HCT116 (cell line): ENCODE measurements around the gene MED27. TPM values are rescaled to one million over a fixed set of nuclear protein-coding genes. Genes with fewer than 3 reads are reported as not detected.

Experiments
- ATAC-seq: fragments of 200-7000 bp; cut with Tn5 transposase; 2 replicates; pipeline ENCODE4 v1.9.1; 2020; ENCODE audit warnings: mild to moderate bottlenecking, moderate library complexity
- BruUV-seq: library from RNA; stranded (reverse); fragments of 400-500 nt; replicated peaks from 2 replicates; lab custom pipeline; 2021; lab: Mats Ljungman, UMichigan
- CTCF ChIA-PET: fragments of 300-600 bp; sonication (Branson Sonifier 250); formaldehyde crosslinking; loops from one replicate; lab custom pipeline; 2021; ENCODE audit warnings: antibody characterized with exemption; lab: Charles Lee
- POLR2A ChIA-PET: fragments of 300-600, 350-600 bp; sonication (Branson Sonifier 250); formaldehyde crosslinking; loops from one replicate; lab custom pipeline; 2021; ENCODE audit warnings: antibody characterized with exemption; lab: Charles Lee
- RAD21 ChIA-PET, 2 experiments: fragments of 300-600 bp; sonication (Branson Sonifier 250); formaldehyde crosslinking; loops; one replicate each; lab custom pipeline; 2023; ENCODE audit warnings: low total read pairs in 2 of 2; ENCODE audit not compliant: uncharacterized antibody in 2 of 2, unreplicated experiment in 2 of 2, low non-redundant PET in 1 of 2; lab: Charles Lee
- DNase-seq: peaks from one replicate; pipeline ENCODE4 v3.0.0-alpha.2; 2010; ENCODE audit warnings: low read depth, low spot score
- H2AFZ ChIP-seq: fragments of 200-600 bp; shearing (Covaris generic), sonication (generic); 2 replicates; pipeline ENCODE4 v1.6.1; 2017; ENCODE audit warnings: low read depth, mixed run types, mixed read lengths, antibody characterized with exemption, low read length; ENCODE audit not compliant: poor library complexity, severe bottlenecking
- H3K27ac ChIP-seq: 2 replicates; pipeline ENCODE4 v1.5.1; 2012; ENCODE audit warnings: low read depth, low read length
- H3K27me3 ChIP-seq: fragments of 200-600 bp; sonication (generic); 2 replicates; pipeline ENCODE4 v1.6.1; 2016; ENCODE audit warnings: mixed run types, low read length, mixed read lengths; ENCODE audit not compliant: insufficient read depth
- H3K36me3 ChIP-seq, 2 experiments: fragments of 200-500 bp in 1 of 2; fragments of 200-600 bp in 1 of 2; sonication (Bioruptor generic) in 1 of 2; sonication (generic) in 1 of 2; 2 replicates each; pipeline versions ENCODE4 v1.5.1 to v1.6.1; 2014 to 2016; ENCODE audit warnings: low read length in 2 of 2, inconsistent platforms in 1 of 2, mixed read lengths in 1 of 2, mixed run types in 1 of 2; ENCODE audit not compliant: insufficient read depth in 2 of 2, control insufficient read depth in 1 of 2
- H3K4me1 ChIP-seq, 2 experiments: fragments of 200-600 bp in 1 of 2; sonication (generic) in 1 of 2; 2 replicates each; pipeline versions ENCODE4 v1.5.1 to v1.6.1; 2012 to 2017; ENCODE audit warnings: low read length in 2 of 2, inconsistent platforms in 1 of 2, mild to moderate bottlenecking in 1 of 2, mixed read lengths in 1 of 2, mixed run types in 1 of 2, moderate library complexity in 1 of 2; ENCODE audit not compliant: insufficient read depth in 2 of 2, control insufficient read depth in 1 of 2
- H3K4me2 ChIP-seq: fragments of 200-600 bp; sonication (generic); 2 replicates; pipeline ENCODE4 v1.6.1; 2017; ENCODE audit warnings: mixed run types, low read length, mixed read lengths
- H3K4me3 ChIP-seq, 2 experiments: fragments of 200-600 bp in 1 of 2; sonication (generic) in 1 of 2; replicated peaks in 1 of 2; 2 replicates each; pipeline ENCODE4 v1.5.1; 2011 to 2016; ENCODE audit warnings: low read length in 2 of 2, control low read depth in 1 of 2, low read depth in 1 of 2, mild to moderate bottlenecking in 1 of 2, mixed read lengths in 1 of 2, mixed run types in 1 of 2
- H3K79me2 ChIP-seq: fragments of 200-600 bp; sonication (generic); 2 replicates; pipeline ENCODE4 v1.6.1; 2017; ENCODE audit warnings: mild to moderate bottlenecking, mixed run types, low read length, moderate library complexity, mixed read lengths; ENCODE audit not compliant: insufficient read depth
- H3K9ac ChIP-seq: fragments of 200-600 bp; sonication (generic); 2 replicates; pipeline ENCODE4 v1.6.1; 2016; ENCODE audit warnings: low read length, mixed read lengths
- H3K9me2 ChIP-seq: fragments of 200-600 bp; sonication (generic), shearing (Covaris generic); 2 replicates; pipeline ENCODE4 v1.6.1; 2017; ENCODE audit warnings: mixed run types, mild to moderate bottlenecking, moderate library complexity; ENCODE audit not compliant: insufficient read depth
- H3K9me3 ChIP-seq, 2 experiments: fragments of 200-500 bp in 1 of 2; fragments of 200-600 bp in 1 of 2; sonication (Bioruptor generic) in 1 of 2; sonication (generic) in 1 of 2; 2 replicates each; pipeline ENCODE4 v1.6.1; 2014 to 2017; ENCODE audit warnings: low read length in 2 of 2, mixed read lengths in 2 of 2, inconsistent platforms in 1 of 2, low read depth in 1 of 2, mild to moderate bottlenecking in 1 of 2, mixed run types in 1 of 2, moderate library complexity in 1 of 2; ENCODE audit not compliant: control insufficient read depth in 1 of 2, insufficient read depth in 1 of 2
- H4K20me1 ChIP-seq: fragments of 200-600 bp; sonication (generic), shearing (Covaris generic); 2 replicates; pipeline ENCODE4 v1.6.1; 2017; ENCODE audit warnings: mixed run types, mild to moderate bottlenecking, moderate library complexity; ENCODE audit not compliant: insufficient read depth
- CBX3 ChIP-seq: IDR thresholded peaks from 2 replicates; pipeline ENCODE4 v1.6.1; 2012; ENCODE audit warnings: low read depth
- CEBPB ChIP-seq: IDR thresholded peaks from 2 replicates; pipeline ENCODE4 v1.6.1; 2012; ENCODE audit warnings: low read depth
- ELF1 ChIP-seq: IDR thresholded peaks from 2 replicates; pipeline ENCODE4 v1.6.1; 2012; ENCODE audit warnings: low read depth, borderline replicate concordance
- EZH2 ChIP-seq: fragments of 200-600 bp; sonication (generic); IDR thresholded peaks from 2 replicates; pipeline ENCODE4 v1.6.1; 2017; ENCODE audit warnings: antibody characterized with exemption, mixed run types
- FOSL1 ChIP-seq: IDR thresholded peaks from 2 replicates; pipeline ENCODE4 v1.6.1; 2012; ENCODE audit warnings: low read depth
- MAX ChIP-seq: IDR thresholded peaks from 2 replicates; pipeline ENCODE4 v1.6.1; 2012
- POLR2AphosphoS5 ChIP-seq: IDR thresholded peaks from 2 replicates; pipeline ENCODE4 v1.6.1; 2011; ENCODE audit warnings: mild to moderate bottlenecking, low read depth, low read length, moderate library complexity
- REST ChIP-seq: IDR thresholded peaks from 2 replicates; pipeline ENCODE4 v1.6.1; 2012; ENCODE audit warnings: low read depth
- SIN3A ChIP-seq: IDR thresholded peaks from 2 replicates; pipeline ENCODE4 v1.6.1; 2012; ENCODE audit warnings: low read depth
- SP1 ChIP-seq: IDR thresholded peaks from 2 replicates; pipeline ENCODE4 v1.6.1; 2012; ENCODE audit warnings: low read depth
- SRF ChIP-seq: IDR thresholded peaks from 2 replicates; pipeline ENCODE4 v1.6.1; 2012; ENCODE audit warnings: low read depth
- TCF7L2 ChIP-seq: IDR thresholded peaks from 2 replicates; pipeline ENCODE4 v1.7.0; 2011; ENCODE audit warnings: borderline replicate concordance, inconsistent platforms; ENCODE audit not compliant: insufficient read depth, insufficient read length; ENCODE audit errors: extremely low read depth
- YY1 ChIP-seq: IDR thresholded peaks from 2 replicates; pipeline ENCODE4 v1.6.1; 2011; ENCODE audit warnings: low read length, low read depth, moderate library complexity, mild to moderate bottlenecking; ENCODE audit not compliant: insufficient replicate concordance; ENCODE audit errors: extremely low read depth
- ZBTB33 ChIP-seq: IDR thresholded peaks from 2 replicates; pipeline ENCODE4 v1.6.1; 2011; ENCODE audit warnings: mild to moderate bottlenecking, low read length, moderate library complexity; ENCODE audit not compliant: insufficient replicate concordance; ENCODE audit errors: extremely low read depth
- ZFX ChIP-seq: fragments of 450-650 bp; IDR thresholded peaks from 2 replicates; pipeline ENCODE4 v1.6.1; 2017
- ZNF274 ChIP-seq: fragments of 200-500 bp; sonication (Bioruptor generic); IDR thresholded peaks from 2 replicates; pipeline ENCODE4 v1.6.1; 2014; ENCODE audit warnings: mild to moderate bottlenecking, low read depth, low read length, inconsistent platforms
- intact Hi-C: fragments of 100-400 bp; cut with micrococcal nuclease; formaldehyde crosslinking; loops from 2 replicates; pipeline ENCODE4 v1.10.0; 2022
- total RNA-seq: library from RNA; stranded (reverse); gene quantifications from one replicate; pipeline ENCODE4 v1.2.1, GENCODE V29; 2021; ENCODE audit not compliant: unreplicated experiment

Gene MED27
- total RNA-seq, 1 experiment from 2014 or later = 26.9 TPM

- no peaks in the 10 kb centered on the region for H3K27me3 ChIP-seq
- RAD21 ChIA-PET = no interaction called here
- no peak overlapping the region for H3K9ac ChIP-seq
- H3K9me3 ChIP-seq = no peaks in the 10 kb centered on the region
- H4K20me1 ChIP-seq = no peaks in the 10 kb centered on the region
- H3K36me3 ChIP-seq = no peaks in the 10 kb centered on the region
- no peaks in the 10 kb centered on the region; a peak in 1 of 4 replicates for H3K4me1 ChIP-seq
- CTCF ChIA-PET = no interaction called here
- H3K79me2 ChIP-seq = no peaks in the 10 kb centered on the region; the same call in 1 of the 2 replicates
- TF ChIP-seq ZBTB33 (no peak), CEBPB (no peak), SRF (no peak), TCF7L2 (no peak), EZH2 (no peak), ZNF274 (no peak), POLR2AphosphoS5 (no peak), FOSL1 (no peak), REST (no peak), ZFX (no peak), MAX (no peak), CBX3 (no peak), SP1 (no peak), SIN3A (no peak), YY1 (no peak), ELF1 (no peak)
- no peaks in the 10 kb centered on the region for H3K9me2 ChIP-seq
- POLR2A ChIA-PET = no interaction called here
- H3K4me3 ChIP-seq = no peak overlapping the region
- DNase-seq = no peak
- no TSS peak for BruUV-seq
- intact Hi-C loops = no loop called here
- H3K4me2 ChIP-seq = no peak overlapping the region
- H2AFZ ChIP-seq = no peak overlapping the region
- H3K27ac ChIP-seq = no peak overlapping the region
- no peak for ATAC-seq
These were observed 78.1 kb downstream of the MED27 start for GRCh38 chr9:132001567-132001966.
